T-helper 2 cell treated with Interferon-gamma antibody and Interleukin-4, amounts not matched to agents 5 μg/mL and 100 μg/mL, for 36 hours (primary cell): Measurements from ENCODE around the gene SYNDIG1L.
"Not testable (repeated sequence)": the region's sequence is repeated elsewhere in the genome, so short reads cannot be mapped to it uniquely, and the experiment has no call there.

ENCODE experiments used
- DNase-seq: peaks from one replicate; pipeline ENCODE4 v3.0.0; 2021; ENCODE audit warnings: low spot score
- H3K27ac Mint-ChIP-seq: one replicate; pipeline ENCODE4 v1.8.0; 2021; ENCODE audit warnings: mild to moderate bottlenecking, mixed read lengths
- H3K27me3 Mint-ChIP-seq: one replicate; pipeline ENCODE4 v1.8.0; 2021; ENCODE audit warnings: low read depth, mixed read lengths
- H3K36me3 Mint-ChIP-seq: one replicate; pipeline ENCODE4 v1.8.0; 2021; ENCODE audit warnings: low read depth, mixed read lengths
- H3K4me1 Mint-ChIP-seq: one replicate; pipeline ENCODE4 v1.8.0; 2021; ENCODE audit warnings: low read depth, mixed read lengths
- H3K4me3 Mint-ChIP-seq: one replicate; pipeline ENCODE4 v1.8.0; 2022; ENCODE audit warnings: mild to moderate bottlenecking, moderate library complexity, mixed read lengths
- H3K9me3 Mint-ChIP-seq: one replicate; pipeline ENCODE4 v1.8.0; 2021; ENCODE audit warnings: mixed read lengths

The SYNDIG1L gene

DNA sequence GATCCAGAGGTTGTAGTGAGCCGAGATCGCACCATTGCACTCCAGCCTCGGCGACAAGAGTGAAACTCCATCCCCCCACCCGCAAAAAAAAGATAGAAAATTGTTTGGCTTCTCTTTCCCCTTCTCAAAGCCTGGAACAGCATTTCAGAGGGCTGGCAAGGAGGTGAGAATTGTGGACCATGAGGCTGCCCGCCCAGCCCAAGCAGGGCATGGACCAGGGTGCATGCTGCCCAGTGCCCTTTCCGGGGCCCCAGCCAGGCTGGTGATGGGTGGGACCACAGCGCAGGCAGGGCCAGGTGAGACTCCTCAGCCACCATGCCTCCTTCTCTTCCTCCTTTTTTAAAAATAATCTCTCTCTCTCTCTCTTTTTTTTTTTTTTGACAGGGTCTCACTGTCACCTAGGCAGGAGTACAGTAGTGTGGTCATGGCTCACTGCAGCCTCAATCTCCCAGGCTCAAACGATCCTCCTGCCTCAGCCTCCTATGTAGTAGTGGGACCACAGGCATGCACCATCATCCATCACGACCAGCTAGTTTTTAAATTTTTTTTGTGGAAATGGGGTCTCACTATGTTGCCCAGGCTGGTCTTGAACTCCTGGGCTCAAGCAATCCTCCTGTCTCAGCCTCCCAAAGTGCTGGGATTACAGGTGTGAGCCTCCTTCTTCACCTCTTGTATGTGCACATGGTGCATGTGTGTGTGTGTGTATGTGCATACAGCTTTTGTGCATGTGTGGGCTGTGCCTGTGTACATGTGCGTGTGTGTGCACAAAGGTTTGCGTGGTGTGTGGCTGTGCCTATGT is 22.2 kb downstream of the SYNDIG1L start:
- Mint-ChIP-seq H3K9me3 (no peaks in the 10 kb centered on the region), H3K4me1 (peaks cover 18% of the 10 kb centered on the region), H3K36me3 (no peaks in the 10 kb centered on the region), H3K4me3 (no peak overlapping the region), H3K27ac (no peak overlapping the region), H3K27me3 (peaks cover 8% of the 10 kb centered on the region)
- DNase-seq: no peak

DNA sequence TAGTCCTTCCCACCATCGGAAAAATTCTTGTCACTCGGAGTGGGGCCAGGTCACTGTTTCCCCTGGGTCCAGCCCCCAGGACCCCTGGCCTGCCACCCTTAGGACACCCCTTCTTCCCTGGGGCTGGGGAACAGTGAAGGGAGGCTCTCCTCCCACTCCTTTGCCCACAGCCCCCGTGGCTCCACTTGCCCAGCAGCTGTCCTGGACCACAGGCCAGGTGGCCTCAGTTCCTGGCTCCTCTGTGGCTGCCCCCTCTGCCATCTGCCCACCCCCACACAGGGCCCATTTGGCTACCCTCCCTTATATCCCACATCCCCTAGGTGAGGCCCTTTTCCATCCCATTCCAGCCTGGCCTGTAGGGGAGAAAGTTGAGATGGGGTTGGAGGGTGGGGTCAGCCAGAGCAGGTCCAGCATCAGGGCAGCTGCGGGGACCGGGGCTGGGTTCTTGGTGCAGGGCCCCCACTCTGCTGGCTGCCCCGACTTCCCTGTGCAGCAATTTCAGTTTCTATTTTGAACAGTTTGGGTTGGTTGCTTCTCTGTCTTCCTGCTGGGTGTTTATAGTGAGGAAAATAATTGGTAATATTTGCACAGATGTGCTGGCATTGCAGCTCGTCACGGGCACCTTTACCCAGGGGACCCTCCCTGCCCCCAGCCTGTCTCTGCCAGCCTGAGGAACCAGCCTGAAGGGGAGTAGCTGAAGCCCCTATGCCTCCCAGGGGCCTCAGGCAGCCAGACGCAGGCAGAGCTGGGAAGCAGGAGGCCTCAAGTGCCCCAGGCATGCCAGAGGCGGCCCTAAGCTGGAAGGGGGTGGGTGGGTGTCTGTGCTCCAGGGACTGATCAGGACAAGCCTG is 23.4 kb downstream of the SYNDIG1L start:
- peak overlapping the region; percentile 75 for H3K27ac Mint-ChIP-seq
- H3K36me3 Mint-ChIP-seq: no peaks in the 10 kb centered on the region
- peaks cover 11% of the 10 kb centered on the region for H3K27me3 Mint-ChIP-seq
- H3K4me1 Mint-ChIP-seq: peaks cover 18% of the 10 kb centered on the region
- DNase-seq: no peak
- peak overlapping the region; percentile 68 for H3K4me3 Mint-ChIP-seq
- H3K9me3 Mint-ChIP-seq: no peaks in the 10 kb centered on the region

DNA sequence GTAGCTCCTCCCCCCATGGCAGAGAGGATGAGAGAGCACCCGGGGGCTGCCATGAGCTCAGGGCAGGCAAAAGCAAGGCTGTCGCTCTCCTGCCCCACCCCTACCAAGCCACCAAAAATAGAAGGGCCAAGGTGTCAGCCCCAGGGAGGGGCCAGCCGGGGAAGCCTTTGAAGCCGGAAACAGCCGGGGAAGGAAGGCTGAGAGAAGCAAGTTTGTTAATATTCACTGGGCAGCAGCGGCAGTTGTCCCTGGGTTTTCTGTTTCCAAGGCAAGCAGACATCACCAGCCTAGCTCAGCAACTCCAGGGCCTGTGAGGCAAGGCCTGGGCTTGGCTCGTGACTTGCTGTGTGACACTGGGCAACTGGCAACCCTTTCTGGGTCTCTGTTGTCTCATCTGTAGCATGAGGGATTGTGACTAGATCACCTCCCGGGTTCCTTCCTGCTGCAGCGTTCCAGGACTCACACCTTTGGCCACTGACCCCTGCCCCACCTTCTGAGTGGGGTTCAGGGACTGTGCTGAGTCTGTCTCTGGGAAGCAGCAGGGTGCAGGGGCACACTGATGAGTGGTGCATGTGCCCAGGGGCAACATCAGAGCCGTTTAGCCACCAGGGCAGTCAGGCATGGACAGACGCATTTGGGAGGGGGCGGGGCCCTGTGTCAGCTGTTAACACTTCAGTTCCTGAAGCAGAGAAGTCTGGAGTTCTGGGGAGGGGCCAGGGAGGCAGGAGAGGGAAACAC is 24.3 kb downstream of the SYNDIG1L start:
- peak overlapping the region; percentile 75 for H3K27ac Mint-ChIP-seq
- peaks cover 14% of the 10 kb centered on the region for H3K27me3 Mint-ChIP-seq
- no peaks in the 10 kb centered on the region for H3K36me3 Mint-ChIP-seq
- peaks cover 18% of the 10 kb centered on the region for H3K4me1 Mint-ChIP-seq
- peak; percentile 29 for DNase-seq
- H3K4me3 Mint-ChIP-seq: peak overlapping the region; percentile 68
- no peaks in the 10 kb centered on the region for H3K9me3 Mint-ChIP-seq

DNA sequence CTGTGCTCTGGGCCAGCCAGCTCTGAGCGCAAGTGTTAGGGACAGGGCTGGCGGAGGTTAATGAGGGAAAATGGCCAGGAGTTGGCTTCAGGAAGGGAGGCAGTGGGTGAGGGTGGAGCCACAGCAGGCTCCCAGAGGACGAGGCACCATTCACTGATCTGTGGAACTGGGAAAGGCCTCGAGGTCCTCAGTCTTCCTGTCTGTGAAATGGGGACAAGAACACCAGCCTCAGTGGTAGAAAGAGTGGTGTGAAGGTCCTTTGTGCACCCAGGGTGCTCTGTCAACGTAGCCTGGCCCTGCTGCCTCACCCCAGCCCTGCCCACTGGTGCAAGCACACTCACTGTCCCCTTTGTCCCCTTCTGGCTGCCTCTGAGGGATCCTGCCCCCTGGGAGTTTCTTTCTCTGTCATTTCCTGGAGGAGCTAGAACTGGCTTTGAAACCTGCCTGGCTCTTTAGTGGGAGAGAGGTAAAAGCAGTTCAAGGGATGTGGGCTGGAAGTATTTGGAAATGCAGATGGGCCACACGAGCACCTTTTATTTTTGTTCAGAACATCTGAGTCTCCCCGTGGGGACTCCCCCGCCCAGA is 25.0 kb downstream of the SYNDIG1L start:
- Mint-ChIP-seq H3K36me3 (no peaks in the 10 kb centered on the region), H3K4me3 (peak overlapping the region; percentile 68), H3K27ac (peak overlapping the region; percentile 75), H3K27me3 (peaks cover 17% of the 10 kb centered on the region), H3K4me1 (peaks cover 18% of the 10 kb centered on the region), H3K9me3 (no peaks in the 10 kb centered on the region)
- no peak for DNase-seq

DNA sequence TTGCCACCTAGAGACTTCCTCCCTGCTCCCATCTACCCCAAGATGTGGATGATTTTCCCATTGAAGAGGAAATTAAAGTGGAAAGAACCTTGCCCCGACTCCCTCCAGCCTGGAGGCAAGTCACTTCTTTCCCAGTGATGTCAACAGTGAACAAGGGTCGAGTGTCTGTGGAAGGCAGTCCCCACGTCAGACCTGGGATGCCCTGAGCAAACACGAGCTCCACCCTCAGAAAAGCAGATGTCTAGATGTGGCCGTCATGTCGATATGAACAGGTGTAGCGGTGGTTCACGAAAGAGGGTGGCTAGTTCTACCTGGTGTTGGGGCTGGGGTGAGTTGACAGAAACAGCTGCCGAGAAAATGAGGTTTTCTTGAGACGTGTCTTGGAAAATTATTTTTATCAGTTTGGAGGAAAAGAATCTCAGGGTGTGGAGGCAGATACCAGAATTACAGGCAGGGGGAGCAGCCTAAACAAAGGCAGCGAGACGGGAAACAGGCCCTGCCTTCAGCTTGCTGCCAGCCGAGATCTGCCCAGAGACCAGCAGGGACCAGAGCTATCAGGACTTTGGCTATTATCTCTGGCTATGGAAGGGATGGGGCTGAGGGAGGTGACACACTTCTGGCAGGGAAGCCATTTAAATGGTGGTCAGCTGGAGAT is 25.9 kb downstream of the SYNDIG1L start:
- H3K9me3 Mint-ChIP-seq: no peaks in the 10 kb centered on the region
- no peaks in the 10 kb centered on the region for H3K36me3 Mint-ChIP-seq
- peaks cover 17% of the 10 kb centered on the region for H3K27me3 Mint-ChIP-seq
- H3K4me1 Mint-ChIP-seq: peaks cover 18% of the 10 kb centered on the region
- no peak for DNase-seq
- no peak overlapping the region for H3K4me3 Mint-ChIP-seq
- H3K27ac Mint-ChIP-seq: no peak overlapping the region

DNA sequence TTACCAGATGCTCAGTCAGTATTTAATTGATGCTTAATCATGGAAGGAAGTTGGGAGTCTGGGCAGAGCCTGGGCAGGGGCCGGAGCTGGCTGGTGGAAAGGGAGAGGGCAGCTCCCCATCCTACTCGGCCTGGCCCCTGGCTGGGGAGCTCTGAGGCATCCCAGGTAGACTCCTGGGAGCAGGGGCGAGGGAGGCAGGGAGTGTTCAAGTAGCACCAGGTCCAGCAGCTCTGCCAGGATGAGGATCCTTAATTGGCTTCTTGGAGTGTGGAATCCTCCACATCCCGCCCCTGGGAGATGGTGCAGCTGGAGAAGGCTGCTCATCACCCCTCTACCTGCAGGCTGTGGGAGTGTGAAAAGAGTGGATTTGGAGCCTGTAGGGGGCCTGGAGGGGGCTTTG is 30.9 kb downstream of the SYNDIG1L start:
- Mint-ChIP-seq H3K4me3 (no peak overlapping the region), H3K27ac (no peak overlapping the region), H3K4me1 (no peaks in the 10 kb centered on the region), H3K36me3 (no peaks in the 10 kb centered on the region), H3K9me3 (no peaks in the 10 kb centered on the region), H3K27me3 (peaks cover 18% of the 10 kb centered on the region)
- no peak for DNase-seq

DNA sequence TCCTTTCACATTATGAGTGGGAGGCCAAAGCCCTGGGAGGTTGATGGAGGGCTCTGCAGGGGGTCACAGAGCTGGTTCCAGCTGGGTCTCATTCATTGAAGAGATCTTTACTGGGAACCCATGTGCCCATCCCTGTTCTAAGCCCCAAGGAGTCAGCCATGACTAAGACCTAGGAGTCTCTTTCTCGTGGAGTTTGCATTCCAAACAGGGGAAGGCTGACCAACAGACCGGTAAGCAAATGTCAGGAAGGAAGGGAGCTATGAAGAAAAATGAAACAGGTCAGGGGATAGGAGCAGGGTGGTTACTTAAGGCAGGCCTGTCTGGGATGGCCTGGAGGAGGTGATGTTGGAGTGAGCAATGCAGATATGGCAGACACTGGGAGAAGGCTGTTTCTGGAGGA is 31.5 kb downstream of the SYNDIG1L start:
- Mint-ChIP-seq H3K27me3 (peaks cover 19% of the 10 kb centered on the region), H3K9me3 (no peaks in the 10 kb centered on the region), H3K27ac (no peak overlapping the region), H3K4me3 (no peak overlapping the region), H3K36me3 (no peaks in the 10 kb centered on the region), H3K4me1 (no peaks in the 10 kb centered on the region)
- DNase-seq: no peak

DNA sequence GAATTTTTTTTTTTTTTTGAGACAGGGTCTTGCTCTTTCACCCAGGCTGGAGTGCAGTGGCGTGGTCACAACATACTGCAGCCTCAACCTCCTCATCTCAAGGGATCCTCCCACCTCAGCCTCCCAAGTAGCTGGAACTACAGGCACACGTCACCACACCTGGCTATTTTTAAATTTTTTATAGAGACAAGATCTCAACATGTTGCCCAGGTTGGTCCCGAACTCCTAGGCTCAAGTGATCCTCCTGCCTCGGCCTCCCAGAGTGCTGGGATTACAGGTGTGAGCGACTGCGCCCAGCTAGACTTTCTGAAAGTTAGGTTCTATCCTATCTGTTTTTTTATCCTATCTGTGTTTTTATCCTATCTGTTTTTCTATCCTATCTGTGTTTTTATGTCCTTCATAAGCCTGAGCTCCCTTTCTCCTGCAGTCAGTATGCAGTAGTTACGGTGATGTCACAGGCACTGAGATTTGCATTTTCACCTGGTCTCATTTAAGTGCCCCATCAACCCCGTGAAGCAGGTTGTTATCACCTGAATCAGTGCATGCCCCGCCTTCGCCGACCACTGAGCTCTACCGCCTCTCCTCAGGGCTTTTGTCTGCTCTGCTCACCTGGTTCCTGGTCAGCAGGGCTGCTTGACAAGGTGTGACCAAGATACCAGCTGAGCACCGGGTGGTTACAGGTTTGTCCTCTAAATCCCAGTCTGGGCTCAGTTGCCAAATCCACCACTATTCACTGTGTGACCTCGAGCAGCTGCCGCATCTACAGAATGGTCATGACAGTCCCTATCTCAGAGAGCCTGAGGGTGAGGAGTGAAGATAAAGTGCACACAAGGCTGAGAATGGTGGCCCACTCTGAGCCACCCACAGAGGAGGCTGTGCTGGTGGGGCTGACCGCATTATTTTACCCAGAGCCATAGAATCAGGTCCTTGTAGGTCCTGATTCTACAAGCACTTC is 33.1 kb downstream of the SYNDIG1L start:
- no peak overlapping the region for H3K27ac Mint-ChIP-seq
- H3K27me3 Mint-ChIP-seq: peaks cover 18% of the 10 kb centered on the region
- H3K4me3 Mint-ChIP-seq: no peak overlapping the region
- H3K9me3 Mint-ChIP-seq: no peaks in the 10 kb centered on the region
- H3K4me1 Mint-ChIP-seq: no peaks in the 10 kb centered on the region
- DNase-seq: no peak
- H3K36me3 Mint-ChIP-seq: no peaks in the 10 kb centered on the region

DNA sequence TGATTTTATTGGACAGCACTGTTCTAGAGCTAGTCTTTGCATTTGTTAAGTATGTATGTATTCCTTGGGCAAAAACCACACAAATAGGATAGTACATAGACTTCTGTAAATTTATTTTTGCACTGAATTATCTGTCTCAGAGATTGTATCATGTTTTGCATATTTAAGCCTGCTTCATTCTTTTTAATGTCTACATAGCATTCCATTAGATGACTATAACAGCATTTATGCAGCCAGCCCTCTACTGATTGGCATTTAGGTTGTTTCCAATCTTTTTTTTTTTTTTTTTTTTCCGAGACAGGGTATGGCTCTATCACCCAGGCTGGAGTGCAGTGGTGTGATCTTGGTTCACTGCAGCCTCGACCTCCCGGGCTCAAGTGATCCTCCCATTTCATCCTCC is 34.5 kb downstream of the SYNDIG1L start:
- Mint-ChIP-seq H3K4me1 (no peaks in the 10 kb centered on the region), H3K9me3 (no peaks in the 10 kb centered on the region), H3K36me3 (no peaks in the 10 kb centered on the region), H3K4me3 (no peak overlapping the region), H3K27ac (no peak overlapping the region), H3K27me3 (peaks cover 22% of the 10 kb centered on the region)
- no peak for DNase-seq

DNA sequence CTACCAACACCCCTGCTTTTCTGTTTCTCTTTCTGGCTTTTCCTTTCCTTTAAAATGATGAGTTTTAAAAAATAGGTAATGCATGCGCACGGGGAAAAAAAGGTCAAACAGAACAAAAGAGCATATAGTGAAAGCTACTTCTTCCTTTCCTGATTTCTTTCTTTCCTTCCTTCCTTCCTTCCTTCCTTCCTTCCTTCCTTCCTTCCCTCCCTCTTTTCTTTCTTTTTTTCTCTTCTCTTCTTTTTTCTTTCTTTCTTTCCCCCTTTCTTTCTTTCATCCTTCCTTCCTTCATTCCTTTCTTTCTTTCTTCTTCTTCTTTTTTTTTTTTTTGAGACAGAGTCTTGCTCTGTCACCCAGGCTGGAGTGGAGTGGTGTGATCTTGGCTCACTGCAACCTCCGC is 35.5 kb downstream of the SYNDIG1L start:
- not testable (repeated sequence) for H3K4me1 Mint-ChIP-seq, DNase-seq, H3K4me3 Mint-ChIP-seq, H3K27ac Mint-ChIP-seq, H3K9me3 Mint-ChIP-seq, H3K36me3 Mint-ChIP-seq
- H3K27me3 Mint-ChIP-seq: peaks cover 24% of the 10 kb centered on the region

DNA sequence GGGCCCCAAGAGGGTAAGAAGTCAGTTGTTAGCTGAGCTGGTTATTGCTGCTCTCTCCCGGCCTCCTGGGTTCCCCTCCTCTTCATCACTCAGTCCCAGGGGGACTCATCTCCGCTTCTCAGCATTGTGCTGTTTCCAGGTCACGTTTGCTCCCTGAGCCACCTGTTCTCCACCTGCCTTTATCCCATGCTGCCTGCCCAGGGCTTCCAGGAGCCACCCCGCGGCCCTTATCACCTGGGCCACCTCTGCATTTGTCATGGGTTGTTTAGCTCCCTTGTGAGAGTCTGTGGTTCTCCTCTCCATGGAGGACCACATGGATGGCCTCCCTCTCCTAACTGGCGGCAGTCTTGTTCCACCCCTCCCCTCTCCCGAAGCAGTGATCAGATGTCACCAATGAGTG is 36.0 kb downstream of the SYNDIG1L start:
- DNase-seq: no peak
- H3K27me3 Mint-ChIP-seq: peaks cover 24% of the 10 kb centered on the region

DNA sequence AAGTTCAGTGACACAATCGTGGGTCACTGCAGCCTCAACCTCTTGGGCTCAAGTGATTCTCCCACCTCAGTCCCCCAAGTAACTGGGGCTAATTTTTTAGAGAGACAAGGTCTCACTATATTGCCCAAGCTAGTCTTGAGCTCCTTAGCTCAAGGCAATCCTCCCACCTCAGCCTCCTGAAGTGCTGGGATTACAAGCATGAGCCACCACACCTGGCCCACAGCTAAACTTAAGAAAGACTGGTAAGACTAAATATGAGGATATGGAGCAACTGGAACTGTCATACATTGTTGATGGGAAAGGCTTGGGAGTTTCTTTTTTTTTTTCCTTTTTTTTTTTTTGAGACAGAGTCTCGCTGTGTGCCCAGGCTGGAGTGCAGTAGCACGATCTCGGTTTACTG is 43.8 kb downstream of the SYNDIG1L start:
- H3K9me3 Mint-ChIP-seq: no peaks in the 10 kb centered on the region
- no peak for DNase-seq
- no peak overlapping the region for H3K27ac Mint-ChIP-seq
- H3K27me3 Mint-ChIP-seq: peaks cover 10% of the 10 kb centered on the region
- H3K4me3 Mint-ChIP-seq: no peak overlapping the region
- no peaks in the 10 kb centered on the region for H3K36me3 Mint-ChIP-seq
- no peaks in the 10 kb centered on the region for H3K4me1 Mint-ChIP-seq

More for the DNA sequence above, 36.0 kb downstream of the SYNDIG1L start:
- no peaks in the 10 kb centered on the region for H3K36me3 Mint-ChIP-seq
- H3K9me3 Mint-ChIP-seq: no peaks in the 10 kb centered on the region
- H3K4me1 Mint-ChIP-seq: no peaks in the 10 kb centered on the region
- no peak overlapping the region for H3K27ac Mint-ChIP-seq
- H3K4me3 Mint-ChIP-seq: no peak overlapping the region
